Liver (tissue), 9 donors: ENCODE measurements around the gene NISCH. TPM values are rescaled to one million over a fixed set of nuclear protein-coding genes. Genes with fewer than 3 reads are reported as not detected.

Experiments
- DNase-seq: peaks from one replicate; pipeline ENCODE4 v3.0.0-alpha.2; 2017; ENCODE audit warnings: low spot score
- H3K27ac ChIP-seq, 2 donors: one replicate each; pipeline ENCODE4 v1.7.0; 2013; ENCODE audit warnings: inconsistent platforms in 2 of 2, low read length in 2 of 2, control low read depth in 1 of 2, low read depth in 1 of 2, mild to moderate bottlenecking in 1 of 2
- H3K27me3 ChIP-seq, 4 donors: one replicate each; pipeline versions ENCODE4 v1.6.1 to v1.7.0; 2013; ENCODE audit warnings: low read length in 3 of 4, inconsistent platforms in 1 of 4, mild to moderate bottlenecking in 1 of 4, moderate library complexity in 1 of 4; ENCODE audit not compliant: control insufficient read depth in 4 of 4, insufficient read depth in 4 of 4
- H3K36me3 ChIP-seq, 4 donors: one replicate each; pipeline versions ENCODE4 v1.6.1 to v1.7.0; 2013; ENCODE audit warnings: low read length in 3 of 4, mild to moderate bottlenecking in 3 of 4, low read depth in 1 of 4, moderate library complexity in 1 of 4; ENCODE audit not compliant: control insufficient read depth in 4 of 4, insufficient read depth in 3 of 4
- H3K4me1 ChIP-seq, 4 donors: one replicate each; pipeline versions ENCODE4 v1.6.1 to v1.7.0; 2013; ENCODE audit warnings: low read length in 3 of 4, mild to moderate bottlenecking in 3 of 4, moderate library complexity in 1 of 4; ENCODE audit not compliant: control insufficient read depth in 4 of 4, insufficient read depth in 4 of 4
- H3K4me3 ChIP-seq, 3 donors: one replicate each; pipeline versions ENCODE4 v1.6.1 to v1.7.0; 2013; ENCODE audit warnings: low read length in 3 of 3, control low read depth in 1 of 3, low read depth in 1 of 3, mild to moderate bottlenecking in 1 of 3
- H3K9ac ChIP-seq, 2 donors: one replicate each; pipeline ENCODE4 v1.7.0; 2013; ENCODE audit warnings: low read length in 2 of 2, mild to moderate bottlenecking in 2 of 2, moderate library complexity in 2 of 2, control low read depth in 1 of 2, low read depth in 1 of 2
- H3K9me3 ChIP-seq, 4 donors: one replicate each; pipeline versions ENCODE4 v1.6.1 to v1.7.0; 2013; ENCODE audit warnings: low read length in 3 of 4; ENCODE audit not compliant: control insufficient read depth in 4 of 4
- ATF3 ChIP-seq: IDR thresholded peaks from 2 replicates; pipeline ENCODE4 v1.6.1; 2016; ENCODE audit warnings: antibody characterized with exemption
- EGR1 ChIP-seq, 2 donors: IDR thresholded peaks; 2 replicates each; pipeline ENCODE4 v1.6.1; 2016 to 2018; ENCODE audit warnings: antibody characterized with exemption in 2 of 2, low read depth in 2 of 2
- FOXA1 ChIP-seq: IDR thresholded peaks from 2 replicates; pipeline ENCODE4 v1.6.1; 2016; ENCODE audit warnings: antibody characterized with exemption
- FOXA2 ChIP-seq: IDR thresholded peaks from 2 replicates; pipeline ENCODE4 v1.6.1; 2016; ENCODE audit warnings: antibody characterized with exemption
- GABPA ChIP-seq, 2 donors: IDR thresholded peaks in 1 of 2; conservative IDR thresholded peaks in 1 of 2; 2 replicates each; pipeline ENCODE4 v1.6.1; 2016; ENCODE audit warnings: antibody characterized with exemption in 2 of 2, mild to moderate bottlenecking in 1 of 2, moderate library complexity in 1 of 2
- HNF4A ChIP-seq, 2 donors: conservative IDR thresholded peaks; 2 replicates each; pipeline ENCODE4 v1.6.1; 2016; ENCODE audit warnings: antibody characterized with exemption in 2 of 2, mild to moderate bottlenecking in 2 of 2
- HNF4G ChIP-seq: IDR thresholded peaks from 2 replicates; pipeline ENCODE4 v1.6.1; 2016; ENCODE audit warnings: antibody characterized with exemption
- JUND ChIP-seq, 2 donors: IDR thresholded peaks; 2 replicates each; pipeline ENCODE4 v1.6.1; 2016; ENCODE audit warnings: antibody characterized with exemption in 2 of 2
- NR2F2 ChIP-seq: IDR thresholded peaks from 2 replicates; pipeline ENCODE4 v1.6.1; 2016; ENCODE audit warnings: antibody characterized with exemption
- RAD21 ChIP-seq, 2 donors: IDR thresholded peaks; 2 replicates each; pipeline ENCODE4 v1.6.1; 2016; ENCODE audit warnings: antibody characterized with exemption in 2 of 2, mild to moderate bottlenecking in 2 of 2
- REST ChIP-seq: IDR thresholded peaks from 2 replicates; pipeline ENCODE4 v1.6.1; 2016; ENCODE audit warnings: antibody characterized with exemption, mild to moderate bottlenecking
- RXRA ChIP-seq, 2 donors: IDR thresholded peaks; 2 replicates each; pipeline ENCODE4 v1.6.1; 2017 to 2018; ENCODE audit warnings: antibody characterized with exemption in 2 of 2, mild to moderate bottlenecking in 1 of 2
- SP1 ChIP-seq: IDR thresholded peaks from 2 replicates; pipeline ENCODE4 v1.6.1; 2018; ENCODE audit warnings: antibody characterized with exemption, mild to moderate bottlenecking
- TAF1 ChIP-seq: conservative IDR thresholded peaks from 2 replicates; pipeline ENCODE4 v1.6.1; 2016; ENCODE audit warnings: antibody characterized with exemption, mild to moderate bottlenecking
- YY1 ChIP-seq: IDR thresholded peaks from 2 replicates; pipeline ENCODE4 v1.6.1; 2016; ENCODE audit warnings: antibody characterized with exemption, mild to moderate bottlenecking
- ZBTB33 ChIP-seq: IDR thresholded peaks from 2 replicates; pipeline ENCODE4 v1.6.1; 2016; ENCODE audit warnings: antibody characterized with exemption
- WGBS: extraction: QIAGEN DNeasy Blood & Tissue Kit; methylation state at CpG from one replicate; pipeline ENCODE4 v1.1.7; 2013; 5-methylcytosine and 5-hydroxymethylcytosine counted together
- polyA plus RNA-seq, 2 donors: library from polyadenylated mRNA; stranded (reverse) in 1 of 2; unstranded in 1 of 2; fragments of 200-250 nt in 1 of 2; fragments of >200 nt in 1 of 2; fragmentation: Nextera tagmentation in 1 of 2; extraction: Ambion mirVana in 1 of 2; gene quantifications; one replicate each; pipeline versions ENCODE4 v1.2.1 to v1.2.3, GENCODE V29; 2013 to 2015
- total RNA-seq, 2 donors: library from RNA; depleted of rRNA; stranded (reverse); fragments of >200 nt; gene quantifications; one replicate each; pipeline ENCODE4 v1.2.3, GENCODE V29; 2014
- TF ChIP-seq, protein P1 (sequence below): IDR thresholded peaks from 2 replicates; pipeline ENCODE4 v1.6.1; 2016; ENCODE audit warnings: antibody characterized with exemption
- TF ChIP-seq, protein P2 (sequence below): fragments of 150-350 bp; IDR thresholded peaks from 2 replicates; pipeline ENCODE4 v1.5.1; 2017; ENCODE audit warnings: improper control_type of control experiment, low read depth, low read length; ENCODE audit not compliant: missing input control
- donor health status: healthy.
- donor health status: healthy.
- donor health status: healthy.
- donor health status: healthy.
- donor health status: healthy.

The NISCH gene
- total and polyA plus RNA-seq, 4 donors, result 10.8 to 39.8 (median 17.6) TPM

DNA sequence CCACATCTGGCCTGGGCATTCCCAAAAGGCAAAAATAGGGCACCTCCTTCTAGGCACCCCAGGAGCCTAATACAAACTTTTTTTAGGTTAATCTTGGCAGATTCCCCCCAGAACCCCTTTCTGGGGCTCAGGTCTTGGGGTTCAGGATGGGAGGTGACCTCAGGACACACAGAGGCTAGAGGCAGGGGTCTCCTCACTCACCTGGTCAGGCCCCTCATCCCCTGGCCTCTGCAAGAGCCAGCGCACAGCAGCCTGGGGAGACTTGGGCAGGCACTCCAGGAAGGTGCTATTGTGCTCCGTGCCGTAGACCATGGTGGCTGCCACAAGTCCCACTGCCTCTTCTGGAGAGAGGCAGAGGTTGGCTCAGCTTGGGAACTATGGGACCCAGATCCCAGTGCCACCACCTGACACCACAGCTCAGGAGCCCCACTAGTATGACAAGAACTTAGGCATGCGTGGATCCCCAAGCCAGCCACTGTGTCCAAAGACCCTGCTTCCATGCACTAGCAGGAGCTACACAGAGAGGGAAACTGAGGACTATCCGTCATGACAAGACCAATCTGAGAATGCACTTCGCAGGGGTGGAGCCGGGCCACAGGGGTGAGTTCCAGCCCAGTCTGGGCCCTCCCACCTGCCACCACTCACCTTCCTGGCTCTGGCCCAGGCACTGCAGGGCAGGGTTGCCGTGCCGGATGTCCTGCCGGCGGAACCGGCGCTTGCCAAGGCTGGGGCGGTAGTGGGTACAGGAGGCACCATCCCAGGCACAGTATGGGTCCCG, 17.9 kb upstream of the NISCH start:
- 89% methylated on average over 15 of the region's 15 CpGs for WGBS
- Histone ChIP-seq H3K36me3 (no peaks in the 10 kb centered on the region), H3K27ac (no peak overlapping the region), H3K4me3 (no peak overlapping the region), H3K9me3 (no peaks in the 10 kb centered on the region), H3K4me1 (no peaks in the 10 kb centered on the region), H3K27me3 (no peaks in the 10 kb centered on the region), H3K9ac (no peak overlapping the region)
- no peak for TF ChIP-seq RXRA (IDR thresholded peaks at IDR 0.05)
- TF ChIP-seq FOXA2, result no peak
- no peak for TF ChIP-seq REST
- TF ChIP-seq NR2F2, result no peak
- TF ChIP-seq SP1, result no peak
- TF ChIP-seq, protein P1, sequence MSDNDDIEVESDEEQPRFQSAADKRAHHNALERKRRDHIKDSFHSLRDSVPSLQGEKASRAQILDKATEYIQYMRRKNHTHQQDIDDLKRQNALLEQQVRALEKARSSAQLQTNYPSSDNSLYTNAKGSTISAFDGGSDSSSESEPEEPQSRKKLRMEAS, result no peak
- no peak for TF ChIP-seq HNF4G
- no peak for TF ChIP-seq ZBTB33
- no peak for TF ChIP-seq HNF4A (conservative IDR thresholded peaks at IDR 0.05)
- TF ChIP-seq TAF1, result no peak
- no peak for TF ChIP-seq EGR1 (IDR thresholded peaks at IDR 0.05; ENCODE audit: low read depth in 2 of 2)
- no peak for TF ChIP-seq YY1
- no peak for TF ChIP-seq FOXA1
- TF ChIP-seq ATF3, result no peak
- no peak for TF ChIP-seq RAD21 (IDR thresholded peaks at IDR 0.05)
- TF ChIP-seq, protein P2, sequence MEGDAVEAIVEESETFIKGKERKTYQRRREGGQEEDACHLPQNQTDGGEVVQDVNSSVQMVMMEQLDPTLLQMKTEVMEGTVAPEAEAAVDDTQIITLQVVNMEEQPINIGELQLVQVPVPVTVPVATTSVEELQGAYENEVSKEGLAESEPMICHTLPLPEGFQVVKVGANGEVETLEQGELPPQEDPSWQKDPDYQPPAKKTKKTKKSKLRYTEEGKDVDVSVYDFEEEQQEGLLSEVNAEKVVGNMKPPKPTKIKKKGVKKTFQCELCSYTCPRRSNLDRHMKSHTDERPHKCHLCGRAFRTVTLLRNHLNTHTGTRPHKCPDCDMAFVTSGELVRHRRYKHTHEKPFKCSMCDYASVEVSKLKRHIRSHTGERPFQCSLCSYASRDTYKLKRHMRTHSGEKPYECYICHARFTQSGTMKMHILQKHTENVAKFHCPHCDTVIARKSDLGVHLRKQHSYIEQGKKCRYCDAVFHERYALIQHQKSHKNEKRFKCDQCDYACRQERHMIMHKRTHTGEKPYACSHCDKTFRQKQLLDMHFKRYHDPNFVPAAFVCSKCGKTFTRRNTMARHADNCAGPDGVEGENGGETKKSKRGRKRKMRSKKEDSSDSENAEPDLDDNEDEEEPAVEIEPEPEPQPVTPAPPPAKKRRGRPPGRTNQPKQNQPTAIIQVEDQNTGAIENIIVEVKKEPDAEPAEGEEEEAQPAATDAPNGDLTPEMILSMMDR, result no peak
- TF ChIP-seq JUND (IDR thresholded peaks at IDR 0.05), result no peak
- no peak for TF ChIP-seq GABPA (IDR thresholded peaks at IDR 0.05 in 1 of 2, conservative IDR thresholded peaks at IDR 0.05 in 1 of 2)
- DNase-seq, result no peak
